ENCODE measurements around the gene MYH6.

GRCh38 chr14:23351681-23352505, 56.2 kb downstream of the MYH6 start:
- no peak for TF ChIP-seq CTCF (IDR thresholded peaks at IDR 0.05)
- TF ChIP-seq POLR2A (IDR thresholded peaks at IDR 0.05): no peak

All from lower leg skin (tissue), 3 donors.